Measurements from ENCODE around the gene GFRA1. TPM values are rescaled to one million over a fixed set of nuclear protein-coding genes. Genes with fewer than 3 reads are reported as not detected.

The GFRA1 gene
- total and polyA plus RNA-seq, 7 experiments from 2014 or later = not detected

DNA sequence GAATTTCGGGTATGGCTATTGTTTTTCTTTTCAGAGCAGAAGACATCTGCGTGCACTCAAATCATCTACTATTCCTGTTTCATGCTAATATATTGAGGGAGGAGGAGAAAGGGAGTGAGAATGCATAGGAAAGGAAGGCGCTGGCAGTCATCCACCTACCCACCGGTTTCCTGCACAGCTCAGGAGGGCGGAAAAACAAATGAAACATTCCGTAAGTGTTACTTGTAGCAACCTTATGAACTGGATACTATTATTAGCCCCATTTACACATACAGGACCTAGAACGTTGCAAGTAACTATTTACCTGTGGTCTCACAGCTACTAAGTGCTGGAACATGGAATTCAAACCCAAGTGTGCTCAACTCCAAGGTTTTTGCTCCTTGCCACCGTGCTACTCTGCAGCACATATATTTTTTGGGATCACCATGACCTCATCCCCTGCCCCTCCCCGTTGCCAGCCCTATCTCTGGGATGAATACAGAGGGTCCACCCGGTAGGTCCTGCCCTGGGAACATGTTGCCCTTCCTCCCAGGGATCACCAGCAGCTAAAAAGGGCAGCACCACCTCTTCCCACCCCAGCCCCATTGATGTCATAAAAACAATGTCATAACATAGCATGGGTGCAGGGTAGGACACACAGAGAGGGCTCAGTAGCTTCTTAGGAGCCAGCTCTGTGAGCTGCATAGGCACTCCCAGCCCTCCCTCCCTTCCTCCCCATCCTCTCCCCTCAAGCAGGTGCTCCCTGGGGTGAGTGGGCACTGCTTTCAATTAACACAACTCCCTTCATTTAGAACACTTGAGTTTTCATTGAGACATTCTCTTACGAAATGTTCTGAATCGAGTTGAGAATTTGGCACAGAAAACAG, 16.9 kb downstream of the GFRA1 start:
- Histone ChIP-seq H3K4me1 (ENCODE audit: control insufficient read depth in 2 of 2, insufficient read depth in 2 of 2, low read length in 2 of 2) (no peaks in the 10 kb centered on the region), H3K4me3 (ENCODE audit: low read length) (no peak overlapping the region), H3K27ac (ENCODE audit: low read depth, low read length) (no peak overlapping the region), H3K9me3 (ENCODE audit: control insufficient read depth in 2 of 3, low read length in 3 of 3) (no peaks in the 10 kb centered on the region), H3K36me3 (ENCODE audit: control insufficient read depth in 2 of 3, insufficient read depth in 3 of 3, low read length in 3 of 3) (no peaks in the 10 kb centered on the region), H3K27me3 (ENCODE audit: control insufficient read depth in 2 of 2, insufficient read depth in 2 of 2, low read length in 2 of 2) (no peaks in the 10 kb centered on the region)
- Mint-ChIP-seq H3K4me1 (no peaks in the 10 kb centered on the region), H3K9me3 (peaks cover 0 to 2% (median 0%) of the 10 kb centered on the region in 11 donors), H3K27me3 (peaks cover 0 to 18% (median 4%) of the 10 kb centered on the region in 5 donors), H3K36me3 (no peaks in the 10 kb centered on the region), H3K27ac (no peak overlapping the region), H3K4me3 (no peak overlapping the region)
- ChIA-PET POLR2A (no interaction called here), CTCF (interaction anchor here (0.5 to 0.6 kb wide), 2 partner anchors 14 to 77 kb away, joined by 3 read pairs; no protein-coding TSS in a partner anchor)
- ATAC-seq = no peak
- intact Hi-C loops (cut with micrococcal nuclease) = no loop called here
- no peak for DNase-seq

DNA sequence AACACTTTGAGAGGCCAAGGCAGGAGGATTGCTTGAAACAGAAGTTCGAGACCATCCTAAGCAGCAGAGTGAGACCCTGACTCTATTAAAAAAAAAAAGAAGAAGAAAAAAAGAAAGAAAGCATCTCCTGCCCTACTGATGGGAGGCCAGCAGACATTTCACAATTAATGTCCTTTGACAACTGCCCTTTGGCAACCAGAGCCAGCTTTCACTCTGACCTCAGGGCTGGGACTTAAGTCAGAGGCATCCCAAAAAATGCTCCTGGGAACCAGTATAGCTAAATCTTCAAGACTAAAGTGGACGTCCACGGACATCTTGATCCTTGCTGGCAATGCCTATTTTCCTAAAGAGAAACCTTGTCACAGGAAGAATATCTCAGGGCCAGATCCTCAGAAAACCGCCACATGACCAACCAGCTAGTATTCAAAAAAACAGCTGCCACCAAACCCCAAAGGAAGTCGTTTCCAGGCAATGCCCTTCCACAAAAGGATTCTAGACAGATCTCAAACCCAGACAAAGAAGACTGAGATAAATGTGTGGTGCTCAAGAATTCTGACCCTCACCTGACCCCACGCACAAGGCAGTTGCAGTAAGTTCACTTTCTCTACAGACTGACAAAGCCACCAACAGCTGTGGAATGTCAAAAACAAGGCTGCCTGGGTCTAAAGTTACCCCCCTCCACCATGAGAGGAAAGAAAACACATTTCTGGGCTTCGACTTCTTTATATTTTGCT, 18.4 kb downstream of the GFRA1 start:
- H3K27me3 Mint-ChIP-seq = peaks cover 0 to 20% (median 8%) of the 10 kb centered on the region in 5 donors
- Histone ChIP-seq H3K4me3 (ENCODE audit: low read length) (no peak overlapping the region), H3K27me3 (ENCODE audit: control insufficient read depth in 2 of 2, insufficient read depth in 2 of 2, low read length in 2 of 2) (no peaks in the 10 kb centered on the region), H3K36me3 (ENCODE audit: control insufficient read depth in 2 of 3, insufficient read depth in 3 of 3, low read length in 3 of 3) (no peaks in the 10 kb centered on the region), H3K9me3 (ENCODE audit: control insufficient read depth in 2 of 3, low read length in 3 of 3) (no peaks in the 10 kb centered on the region), H3K27ac (ENCODE audit: low read depth, low read length) (no peak overlapping the region), H3K4me1 (ENCODE audit: control insufficient read depth in 2 of 2, insufficient read depth in 2 of 2, low read length in 2 of 2) (no peaks in the 10 kb centered on the region)
- DNase-seq (no peak), ATAC-seq (no peak)
- no peaks in the 10 kb centered on the region for H3K4me1 Mint-ChIP-seq
- H3K9me3 Mint-ChIP-seq = peaks cover 0 to 2% (median 0%) of the 10 kb centered on the region in 11 donors
- intact Hi-C loops (cut with micrococcal nuclease) = no loop called here
- ChIA-PET CTCF (no interaction called here), POLR2A (no interaction called here)
- H3K4me3 Mint-ChIP-seq = no peak overlapping the region
- no peaks in the 10 kb centered on the region for H3K36me3 Mint-ChIP-seq
- H3K27ac Mint-ChIP-seq = peak overlapping the region in 1 of 9 donors; percentile 21

DNA sequence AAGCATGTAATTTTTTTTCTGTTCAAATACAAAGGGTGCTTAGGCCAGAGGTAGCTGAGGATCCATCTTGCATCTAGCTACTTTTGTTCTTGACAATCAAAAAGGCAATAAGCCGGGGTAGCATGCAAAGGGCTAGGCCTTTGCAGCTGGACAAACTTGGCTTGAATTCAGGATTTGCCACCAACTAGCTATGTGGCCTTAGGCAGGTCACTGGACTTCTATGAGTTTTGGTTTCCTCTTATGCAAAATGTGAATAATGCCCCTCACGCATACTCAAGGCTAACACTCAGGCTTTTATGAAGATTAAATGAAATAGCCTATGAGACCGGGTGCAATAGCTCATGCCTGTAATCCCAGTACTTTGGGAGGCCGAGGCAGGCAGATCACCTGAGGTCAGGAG, 19.3 kb downstream of the GFRA1 start:
- no peaks in the 10 kb centered on the region for H3K36me3 Mint-ChIP-seq
- Histone ChIP-seq H3K27ac (ENCODE audit: low read depth, low read length) (no peak overlapping the region), H3K36me3 (ENCODE audit: control insufficient read depth in 2 of 3, insufficient read depth in 3 of 3, low read length in 3 of 3) (no peaks in the 10 kb centered on the region), H3K9me3 (ENCODE audit: control insufficient read depth in 2 of 3, low read length in 3 of 3) (no peaks in the 10 kb centered on the region), H3K27me3 (ENCODE audit: control insufficient read depth in 2 of 2, insufficient read depth in 2 of 2, low read length in 2 of 2) (no peaks in the 10 kb centered on the region), H3K4me3 (ENCODE audit: low read length) (no peak overlapping the region), H3K4me1 (ENCODE audit: control insufficient read depth in 2 of 2, insufficient read depth in 2 of 2, low read length in 2 of 2) (no peaks in the 10 kb centered on the region)
- CTCF ChIA-PET = no interaction called here
- H3K9me3 Mint-ChIP-seq = peaks cover 0 to 1% (median 0%) of the 10 kb centered on the region in 11 donors
- no peak overlapping the region for H3K27ac Mint-ChIP-seq
- no peak for ATAC-seq
- H3K27me3 Mint-ChIP-seq = peaks cover 0 to 15% (median 4%) of the 10 kb centered on the region in 5 donors
- H3K4me1 Mint-ChIP-seq = no peaks in the 10 kb centered on the region
- no peak overlapping the region for H3K4me3 Mint-ChIP-seq
- DNase-seq = no peak
- intact Hi-C loops (cut with micrococcal nuclease) = no loop called here
- POLR2A ChIA-PET = no interaction called here

DNA sequence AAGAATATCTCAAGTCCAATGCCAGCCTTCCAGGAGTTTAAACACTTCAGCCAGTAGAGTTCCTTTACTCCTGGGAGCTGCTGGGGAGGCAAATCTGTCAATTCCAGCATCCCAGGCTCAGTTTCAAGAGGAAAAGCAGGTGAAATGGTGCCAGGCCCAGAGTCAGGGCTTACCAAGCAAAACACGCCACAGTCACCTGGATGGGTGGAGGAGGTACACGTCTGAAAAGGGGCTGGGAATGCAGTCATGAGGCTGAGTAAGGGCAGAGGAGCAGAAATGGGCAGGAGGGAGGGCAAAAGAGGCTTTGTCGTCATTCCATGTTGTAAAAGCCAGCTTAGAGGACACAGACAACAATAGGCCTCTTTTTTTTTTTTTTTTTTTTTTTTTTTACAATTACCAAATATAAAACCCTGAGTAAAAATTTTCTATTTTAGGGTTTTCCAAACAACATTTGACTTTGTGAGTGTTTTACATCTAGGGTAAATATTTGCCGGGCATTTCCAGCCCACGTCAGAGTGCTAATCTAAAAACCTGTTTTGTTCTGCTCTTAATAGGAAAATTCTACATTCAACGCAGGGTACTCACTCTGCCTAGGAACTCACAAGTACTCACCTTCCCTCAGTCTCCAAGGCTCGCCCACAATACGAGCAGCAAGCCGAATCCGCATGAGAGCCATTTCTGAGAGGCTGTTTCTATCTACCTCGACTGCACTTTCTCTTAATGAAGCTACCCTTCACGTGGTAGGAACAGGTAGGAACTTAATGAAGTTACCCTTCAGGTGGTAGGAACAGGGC, 21.2 kb downstream of the GFRA1 start:
- no peak overlapping the region for H3K4me3 ChIP-seq (ENCODE audit: low read length)
- Mint-ChIP-seq H3K9me3 (peaks cover 0 to 3% (median 0%) of the 10 kb centered on the region in 11 donors), H3K36me3 (no peaks in the 10 kb centered on the region), H3K27ac (no peak overlapping the region), H3K4me3 (no peak overlapping the region), H3K4me1 (no peaks in the 10 kb centered on the region), H3K27me3 (peaks cover 0 to 8% (median 0%) of the 10 kb centered on the region in 5 donors)
- no peaks in the 10 kb centered on the region for H3K27me3 ChIP-seq (ENCODE audit: control insufficient read depth in 2 of 2, insufficient read depth in 2 of 2, low read length in 2 of 2)
- CTCF ChIA-PET = no interaction called here
- H3K4me1 ChIP-seq (ENCODE audit: control insufficient read depth in 2 of 2, insufficient read depth in 2 of 2, low read length in 2 of 2) = no peaks in the 10 kb centered on the region
- DNase-seq (no peak), ATAC-seq (no peak)
- no peak overlapping the region for H3K27ac ChIP-seq (ENCODE audit: low read depth, low read length)
- POLR2A ChIA-PET = no interaction called here
- H3K36me3 ChIP-seq (ENCODE audit: control insufficient read depth in 2 of 3, insufficient read depth in 3 of 3, low read length in 3 of 3) = no peaks in the 10 kb centered on the region
- H3K9me3 ChIP-seq (ENCODE audit: control insufficient read depth in 2 of 3, low read length in 3 of 3) = no peaks in the 10 kb centered on the region
- intact Hi-C loops (cut with micrococcal nuclease) = no loop called here

DNA sequence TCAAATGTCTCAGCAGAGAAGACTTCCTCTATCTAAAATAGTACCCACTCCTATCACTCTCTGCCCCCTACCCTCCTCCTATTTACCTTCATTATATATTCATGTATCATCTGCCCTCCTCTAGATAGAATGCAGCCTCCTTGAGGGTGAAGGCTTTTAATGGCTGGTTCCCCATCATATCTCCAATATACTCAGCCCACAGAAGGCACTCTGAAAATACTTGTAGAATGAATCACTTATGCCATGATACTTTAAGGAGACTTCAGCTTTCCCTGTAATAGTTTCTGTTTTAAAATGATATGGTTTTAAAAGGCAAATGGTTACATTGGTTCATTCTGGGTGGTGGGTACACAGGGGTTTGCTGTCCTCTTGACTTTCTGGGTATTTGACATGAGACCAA, 25.3 kb downstream of the GFRA1 start:
- no peak overlapping the region for H3K27ac Mint-ChIP-seq
- ATAC-seq (no peak), DNase-seq (no peak)
- H3K9me3 ChIP-seq (ENCODE audit: control insufficient read depth in 2 of 3, low read length in 3 of 3) = no peaks in the 10 kb centered on the region
- CTCF ChIA-PET = no interaction called here
- H3K4me1 Mint-ChIP-seq = no peaks in the 10 kb centered on the region
- H3K4me1 ChIP-seq (ENCODE audit: control insufficient read depth in 2 of 2, insufficient read depth in 2 of 2, low read length in 2 of 2) = no peaks in the 10 kb centered on the region
- POLR2A ChIA-PET = no interaction called here
- intact Hi-C loops (cut with micrococcal nuclease) = loop anchor here in 1 of 2 donors (10.0 kb wide), 1 partner anchor 57 kb away; no protein-coding TSS in a partner anchor
- H3K27ac ChIP-seq (ENCODE audit: low read depth, low read length) = no peak overlapping the region
- no peaks in the 10 kb centered on the region for H3K27me3 ChIP-seq (ENCODE audit: control insufficient read depth in 2 of 2, insufficient read depth in 2 of 2, low read length in 2 of 2)
- no peaks in the 10 kb centered on the region for H3K36me3 Mint-ChIP-seq
- no peak overlapping the region for H3K4me3 ChIP-seq (ENCODE audit: low read length)
- no peaks in the 10 kb centered on the region for H3K36me3 ChIP-seq (ENCODE audit: control insufficient read depth in 2 of 3, insufficient read depth in 3 of 3, low read length in 3 of 3)
- H3K9me3 Mint-ChIP-seq = peaks cover 0 to 3% (median 0%) of the 10 kb centered on the region in 11 donors
- no peak overlapping the region for H3K4me3 Mint-ChIP-seq
- H3K27me3 Mint-ChIP-seq = peaks cover 0 to 8% (median 0%) of the 10 kb centered on the region in 5 donors

DNA sequence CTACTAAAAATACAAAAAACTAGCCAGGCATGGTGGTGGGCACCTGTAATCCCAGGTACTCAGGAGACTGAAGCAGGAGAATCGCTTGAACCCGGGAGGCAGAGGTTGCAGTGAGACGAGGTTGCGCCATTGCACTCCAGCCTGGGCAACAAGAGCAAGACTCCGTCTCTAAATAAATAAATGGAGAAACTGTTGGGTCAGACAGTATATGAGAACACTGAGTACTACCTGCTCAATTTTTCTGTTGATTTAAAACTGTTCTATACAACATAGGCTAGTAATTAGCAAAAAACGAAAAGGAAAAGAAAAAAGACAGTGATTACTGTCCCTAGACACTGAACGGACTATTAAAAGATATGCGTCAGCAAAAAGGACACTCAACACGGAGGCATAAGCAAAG, 26.7 kb downstream of the GFRA1 start:
- ChIA-PET CTCF (no interaction called here), POLR2A (no interaction called here)
- Histone ChIP-seq H3K27ac (ENCODE audit: low read depth, low read length) (no peak overlapping the region), H3K4me1 (ENCODE audit: control insufficient read depth in 2 of 2, insufficient read depth in 2 of 2, low read length in 2 of 2) (no peaks in the 10 kb centered on the region), H3K4me3 (ENCODE audit: low read length) (no peak overlapping the region), H3K9me3 (ENCODE audit: control insufficient read depth in 2 of 3, low read length in 3 of 3) (no peaks in the 10 kb centered on the region), H3K27me3 (ENCODE audit: control insufficient read depth in 2 of 2, insufficient read depth in 2 of 2, low read length in 2 of 2) (no peaks in the 10 kb centered on the region), H3K36me3 (ENCODE audit: control insufficient read depth in 2 of 3, insufficient read depth in 3 of 3, low read length in 3 of 3) (no peaks in the 10 kb centered on the region)
- no peaks in the 10 kb centered on the region for H3K4me1 Mint-ChIP-seq
- no peak overlapping the region for H3K27ac Mint-ChIP-seq
- ATAC-seq (no peak), DNase-seq (no peak)
- intact Hi-C loops (cut with micrococcal nuclease) = loop anchor here in 1 of 2 donors (10.0 kb wide), 1 partner anchor 59 kb away; no protein-coding TSS in a partner anchor
- H3K4me3 Mint-ChIP-seq = no peak overlapping the region
- H3K36me3 Mint-ChIP-seq = no peaks in the 10 kb centered on the region
- H3K9me3 Mint-ChIP-seq = peaks cover 0 to 3% (median 0%) of the 10 kb centered on the region in 11 donors
- H3K27me3 Mint-ChIP-seq = peaks cover 0 to 5% (median 0%) of the 10 kb centered on the region in 5 donors
